ENCODE measurements around the gene OGFOD3.

OGFOD3 gene

DNA sequence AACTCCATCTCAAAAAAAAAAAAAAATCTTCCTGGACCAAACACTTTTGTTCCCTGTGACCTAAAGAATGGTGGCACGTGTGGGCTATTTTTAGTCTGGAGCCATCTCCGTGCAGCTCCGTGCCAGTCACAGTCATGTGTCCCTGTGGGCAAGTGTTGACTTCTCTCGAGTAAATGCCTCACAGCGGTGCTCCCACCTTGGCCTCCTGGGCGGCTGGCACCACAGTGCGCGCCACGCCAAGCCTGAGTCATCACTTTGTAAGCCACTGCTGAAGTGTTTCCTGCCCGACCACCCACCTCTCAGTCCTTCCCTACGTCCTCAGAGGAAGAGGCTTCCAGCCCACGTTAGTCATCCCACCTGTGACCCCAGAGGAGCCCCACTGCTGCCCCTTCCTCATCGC lies 11.1 kb downstream of the OGFOD3 start:
- no peak for DNase-seq

DNA sequence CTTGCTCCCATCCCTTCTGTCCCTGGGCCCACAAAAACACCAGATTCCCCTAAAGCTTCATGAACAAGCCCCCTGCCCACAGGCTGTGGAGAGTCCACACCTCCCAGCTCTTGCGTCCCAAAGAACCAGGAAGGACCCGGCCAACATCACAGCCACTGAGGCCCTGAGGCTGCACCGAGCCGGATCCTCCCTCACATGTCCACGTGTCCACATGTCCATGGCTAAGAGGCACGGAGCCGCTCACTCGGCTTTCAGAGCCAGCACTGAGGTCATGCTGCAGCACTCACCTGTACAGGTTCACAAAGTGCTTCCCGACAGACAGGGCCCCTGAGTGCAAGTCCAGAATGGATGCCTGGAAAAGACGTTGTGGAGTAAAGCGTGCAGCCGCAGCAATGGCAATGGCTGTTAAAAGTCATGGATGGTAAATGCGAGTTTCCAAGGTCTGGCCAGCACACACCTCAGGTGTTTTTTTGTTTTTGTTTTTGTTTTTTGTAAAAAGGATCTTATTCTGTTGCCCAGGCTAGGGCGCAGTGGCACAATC lies 12.2 kb downstream of the OGFOD3 start:
- no peak for DNase-seq

DNA sequence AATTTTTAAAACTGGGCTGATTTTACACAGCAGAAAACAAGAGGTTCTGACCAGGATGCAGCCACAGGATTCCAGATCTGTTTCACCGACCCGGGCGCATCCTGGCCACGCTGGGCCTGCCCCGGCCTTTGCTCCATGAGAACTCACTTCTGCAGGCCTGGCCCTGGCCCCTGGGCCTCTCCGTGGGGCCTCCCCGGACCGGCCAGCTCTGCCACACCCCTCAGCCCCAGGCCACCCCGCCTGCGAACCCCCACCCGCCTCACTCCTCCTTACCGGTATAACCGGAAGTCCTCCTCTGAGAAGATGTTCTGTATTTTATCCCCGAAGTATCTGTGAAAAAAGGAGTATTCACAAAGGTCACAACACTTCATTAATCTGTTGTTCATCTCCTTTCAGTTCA lies 13.3 kb downstream of the OGFOD3 start:
- no peak for DNase-seq

DNA sequence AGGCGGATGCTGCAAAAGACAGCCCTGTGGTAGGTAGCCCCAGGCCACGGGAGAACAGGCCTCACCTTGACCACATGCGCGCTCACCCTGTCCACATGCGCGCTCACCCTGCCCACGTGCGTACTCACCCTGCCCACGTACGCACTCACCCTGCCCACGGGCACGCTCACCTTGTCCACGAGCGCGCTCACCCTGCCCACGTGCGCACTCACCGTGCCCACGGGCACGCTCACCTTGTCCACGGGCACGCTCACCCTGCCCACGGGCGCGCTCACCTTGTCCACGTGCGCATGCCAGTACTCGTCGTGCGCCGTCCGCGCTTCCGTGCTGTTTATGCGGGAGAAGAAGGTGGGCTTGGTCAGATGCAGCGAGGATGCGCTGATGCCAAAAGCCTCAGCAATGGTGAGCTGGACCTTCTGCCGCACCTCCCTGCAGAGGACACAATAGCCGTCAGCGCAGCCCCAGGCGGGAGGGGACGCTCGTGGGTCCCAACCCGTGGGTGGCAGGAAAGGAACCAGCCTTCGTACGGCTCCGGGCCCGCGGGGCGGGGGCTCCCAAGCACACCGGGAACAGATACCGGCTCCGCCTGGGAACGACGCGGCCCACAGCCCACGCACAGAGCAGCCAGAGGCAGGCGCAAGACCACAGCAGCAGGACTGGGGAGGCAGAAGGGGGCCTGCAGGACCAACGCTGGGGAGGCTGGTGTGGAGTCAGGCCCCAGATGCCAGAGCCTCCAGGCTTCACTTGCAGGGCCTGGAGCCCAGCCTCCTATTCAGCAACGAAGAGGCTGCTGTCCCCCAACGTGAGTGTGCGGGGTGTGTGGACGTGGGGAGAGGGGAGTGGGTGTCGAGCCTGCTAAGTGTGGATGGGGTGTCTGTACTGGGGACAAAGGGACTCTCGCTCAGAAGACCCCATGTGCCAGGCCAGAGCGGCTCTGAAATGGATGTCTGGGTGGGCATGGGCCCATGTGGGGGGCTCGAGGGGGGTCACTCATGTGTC lies 14.4 kb downstream of the OGFOD3 start:
- DNase-seq = no peak

DNA sequence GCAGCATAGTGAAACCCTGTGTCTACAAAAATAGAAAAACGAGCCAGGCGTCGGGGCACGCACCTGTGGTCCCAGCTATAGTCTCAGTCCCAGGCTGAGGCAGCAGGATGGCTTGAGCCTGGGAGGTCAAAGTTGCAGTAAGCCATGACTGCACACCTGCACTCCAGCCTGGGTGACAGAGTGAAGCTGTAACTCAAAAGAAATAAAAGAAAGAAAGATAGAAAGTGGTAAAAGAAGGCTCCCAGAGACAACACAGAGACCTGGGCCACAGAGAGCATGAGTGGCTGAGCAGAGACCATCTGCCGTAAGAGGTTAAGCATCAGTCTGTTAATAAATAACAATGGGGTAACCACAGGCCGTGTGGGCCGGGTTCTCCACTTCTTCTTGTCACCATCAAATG lies 15.5 kb downstream of the OGFOD3 start:
- DNase-seq = no peak

DNA sequence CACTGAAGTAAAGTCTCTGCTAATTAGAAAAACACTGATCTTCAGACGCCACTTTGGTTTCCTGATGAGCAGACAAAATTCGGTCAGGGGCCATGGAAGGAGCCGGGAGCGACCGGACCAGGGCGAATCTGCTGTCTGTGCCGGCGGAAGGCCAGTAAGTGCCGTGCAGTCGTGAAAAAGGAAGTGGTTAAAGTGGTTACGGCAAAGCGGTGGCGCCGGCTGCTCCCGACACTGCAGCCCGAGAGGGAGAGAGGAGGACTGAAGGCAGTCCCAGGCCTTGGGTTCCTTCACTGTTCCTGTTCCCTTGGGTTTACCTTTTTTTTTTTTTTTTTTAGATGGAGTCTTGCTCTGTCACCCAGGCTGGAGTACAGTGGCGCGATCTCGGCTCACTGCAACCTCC lies 17.6 kb downstream of the OGFOD3 start:
- DNase-seq = peak in 7 of 51 donors; percentile 5 to 21 (median 14)

DNA sequence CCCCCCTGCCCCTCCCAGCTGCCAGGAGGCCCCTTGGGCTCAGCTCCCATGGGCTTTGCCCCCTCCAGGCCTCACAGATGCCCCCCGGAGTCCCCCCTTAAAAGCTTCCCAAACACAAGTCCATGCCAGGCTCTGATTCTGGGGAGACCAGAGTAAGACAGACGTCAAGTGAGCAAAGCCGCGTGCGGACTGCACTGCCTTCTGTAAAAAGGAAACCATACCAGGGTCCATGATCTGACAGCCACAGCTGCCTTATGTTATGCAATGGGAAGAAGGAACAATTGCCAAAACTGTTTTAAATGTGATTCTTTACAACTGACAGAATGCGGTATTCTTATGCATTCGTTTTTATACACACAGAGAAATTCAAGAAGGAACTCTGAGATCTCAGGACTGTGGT lies 18.2 kb downstream of the OGFOD3 start:
- DNase-seq = no peak

DNA sequence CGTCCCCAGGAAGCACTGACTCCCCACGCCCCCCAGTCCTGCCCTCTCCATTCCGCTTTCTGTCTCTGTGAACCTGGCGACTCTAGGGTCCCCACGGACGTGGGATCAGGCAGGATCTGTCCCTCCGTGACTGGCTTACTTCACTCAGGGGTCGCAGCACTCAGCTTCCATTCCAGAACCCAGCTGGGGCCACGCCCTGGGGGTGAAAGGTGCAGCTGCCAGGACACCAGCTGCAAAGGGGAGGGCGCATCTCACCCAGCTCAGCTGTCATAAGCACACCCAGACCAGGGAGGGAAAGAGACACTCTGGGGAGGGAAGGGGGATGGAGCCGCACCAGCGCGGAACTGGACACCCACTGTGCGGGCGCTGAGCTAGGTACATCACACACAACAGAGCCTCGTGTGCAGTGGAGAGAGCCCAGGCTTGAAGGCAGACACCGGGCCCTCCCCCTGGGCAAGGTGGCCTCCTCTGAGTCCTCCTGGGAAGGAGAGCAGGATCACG lies 18.7 kb downstream of the OGFOD3 start:
- no peak for DNase-seq

DNA sequence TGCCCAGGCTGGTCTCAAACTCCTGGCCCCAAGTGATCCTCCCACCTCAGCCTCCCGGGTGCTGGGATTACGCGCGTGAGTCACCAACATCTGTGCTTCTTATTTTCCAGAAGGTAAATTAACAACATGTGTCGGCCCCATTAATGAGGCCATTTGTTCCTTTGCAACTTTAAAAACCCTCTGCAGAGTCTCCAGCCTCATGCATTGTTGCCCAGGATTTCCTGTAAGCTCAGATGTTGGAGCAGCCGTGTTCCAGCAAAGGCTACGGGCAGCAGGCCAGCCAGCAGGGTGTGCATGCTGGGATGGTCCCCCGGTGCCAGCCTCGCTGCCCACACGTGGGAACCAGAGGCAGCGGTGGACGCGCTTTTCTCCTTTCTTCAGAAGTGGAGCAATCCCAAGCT lies 19.3 kb downstream of the OGFOD3 start:
- peak in 34 of 51 donors; percentile 4 to 65 (median 32) for DNase-seq

DNA sequence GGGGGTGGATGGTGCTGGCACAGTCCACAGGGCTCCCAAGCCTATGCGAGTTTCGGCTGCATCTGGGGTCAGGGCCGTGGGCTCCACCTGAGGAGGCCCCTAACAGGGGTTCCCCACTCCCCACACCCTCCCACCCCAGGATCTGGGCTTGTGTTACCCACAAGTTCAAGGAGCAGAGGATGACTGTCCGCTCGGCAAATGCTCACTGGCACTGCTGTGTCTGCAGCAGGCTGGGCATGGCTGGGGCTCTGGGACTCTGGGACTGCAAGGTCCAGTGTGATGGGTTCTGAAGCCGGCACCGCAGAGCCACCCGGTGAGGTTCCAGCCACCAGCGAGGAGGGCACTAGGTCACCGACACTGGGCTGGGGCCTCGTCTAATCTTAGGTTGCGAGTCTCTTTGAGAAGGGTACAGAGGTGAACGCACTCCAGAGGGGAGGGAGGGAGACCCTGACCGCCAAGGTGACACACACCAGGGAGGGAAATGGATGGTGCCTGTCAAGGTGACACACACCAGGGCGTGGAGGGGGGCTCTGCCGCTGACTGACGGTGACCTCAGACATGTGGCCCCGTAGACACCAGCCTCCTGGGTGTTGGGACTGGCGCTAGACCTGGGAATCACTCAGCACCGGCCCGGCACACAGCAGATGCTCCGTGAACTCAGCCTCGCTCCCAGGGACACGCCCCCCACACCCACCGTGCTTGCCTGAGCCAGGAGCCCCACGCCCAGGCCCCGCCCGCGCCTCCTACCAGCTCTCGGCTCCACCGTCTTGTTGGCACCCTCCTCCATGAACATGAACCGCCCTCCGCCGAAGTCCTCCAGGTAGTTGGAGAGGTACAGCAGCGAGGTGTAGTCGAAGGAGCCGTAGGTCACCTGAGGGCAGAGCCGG lies 20.7 kb downstream of the OGFOD3 start:
- no peak for DNase-seq

DNA sequence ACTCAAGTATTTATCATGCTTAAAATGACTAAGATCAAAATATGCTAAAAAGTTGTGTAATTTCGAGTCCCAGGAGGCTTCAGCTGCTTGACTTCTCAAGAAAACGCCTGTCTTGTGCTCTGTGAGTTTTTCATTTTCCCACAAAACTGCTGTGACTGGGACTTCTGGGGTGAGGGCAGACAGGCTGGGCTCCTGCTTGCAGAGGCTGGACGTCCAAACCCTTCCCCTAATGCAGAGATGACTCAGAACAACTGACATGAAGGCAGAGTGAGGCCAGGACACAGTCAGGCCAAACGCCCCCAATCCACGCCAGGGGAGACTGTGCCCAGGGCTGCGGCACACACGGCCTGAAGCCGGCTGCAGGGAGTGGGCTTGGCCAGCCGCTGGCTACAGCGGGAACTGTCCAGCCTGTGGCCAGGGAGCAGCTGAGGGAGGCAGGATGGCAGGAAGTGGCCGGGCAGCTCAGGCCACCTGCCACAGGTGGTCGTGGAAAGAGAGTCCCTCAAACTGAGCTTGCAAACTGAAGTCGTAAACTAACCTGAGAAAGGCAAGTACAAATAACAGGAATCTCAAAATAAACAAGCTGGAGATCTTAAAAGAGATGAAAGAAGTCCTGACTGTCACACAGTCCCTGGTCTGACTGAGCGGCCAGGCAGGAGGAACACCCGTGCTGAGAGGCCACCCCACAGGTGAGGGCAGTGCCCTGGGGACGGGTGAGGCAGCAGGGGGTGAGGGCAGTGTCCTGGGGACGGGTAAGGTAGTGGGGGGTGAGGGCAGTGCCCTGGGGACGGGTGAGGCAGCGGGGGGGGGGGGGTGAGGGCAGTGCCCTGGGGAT lies 21.6 kb downstream of the OGFOD3 start:
- DNase-seq = no peak

DNA sequence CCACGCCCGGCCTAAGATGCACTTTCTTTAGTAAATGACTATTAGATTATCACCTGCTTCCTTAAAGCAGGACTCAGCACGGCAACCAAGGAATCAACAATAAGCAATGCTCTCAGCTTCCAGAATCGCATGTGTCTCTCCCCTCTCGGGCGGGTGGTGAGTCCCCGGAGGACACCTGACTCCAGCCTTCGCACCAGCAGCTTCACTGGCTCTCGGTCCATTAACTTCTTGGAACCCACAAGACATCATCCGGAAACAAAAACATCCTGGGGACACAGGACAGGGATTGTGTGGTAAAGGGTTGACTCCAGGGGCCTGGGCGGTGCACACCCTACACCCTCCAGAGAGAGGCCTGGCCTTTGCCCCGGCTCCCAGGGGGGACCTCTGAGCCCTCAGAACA lies 24.1 kb downstream of the OGFOD3 start:
- no peak for DNase-seq

DNA sequence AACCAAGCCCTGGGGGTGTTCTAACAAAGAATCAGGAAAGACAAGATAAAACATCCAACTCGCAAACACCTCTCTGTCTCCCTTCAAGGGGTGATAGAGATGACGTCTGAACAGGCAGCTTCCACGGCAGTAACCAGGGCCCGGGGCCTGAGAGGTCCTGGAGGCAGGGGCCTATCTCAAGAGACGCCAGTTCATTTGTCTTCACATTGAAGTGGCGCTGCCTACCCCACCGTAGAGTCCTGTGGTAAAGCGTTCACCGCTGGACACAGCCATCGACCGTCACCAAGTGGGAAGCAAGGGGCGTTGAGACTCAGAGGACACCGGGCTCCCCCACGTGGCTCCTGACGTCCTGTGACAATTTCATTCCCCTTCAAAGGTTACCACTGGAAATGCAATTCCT lies 25.4 kb downstream of the OGFOD3 start:
- DNase-seq = no peak

DNA sequence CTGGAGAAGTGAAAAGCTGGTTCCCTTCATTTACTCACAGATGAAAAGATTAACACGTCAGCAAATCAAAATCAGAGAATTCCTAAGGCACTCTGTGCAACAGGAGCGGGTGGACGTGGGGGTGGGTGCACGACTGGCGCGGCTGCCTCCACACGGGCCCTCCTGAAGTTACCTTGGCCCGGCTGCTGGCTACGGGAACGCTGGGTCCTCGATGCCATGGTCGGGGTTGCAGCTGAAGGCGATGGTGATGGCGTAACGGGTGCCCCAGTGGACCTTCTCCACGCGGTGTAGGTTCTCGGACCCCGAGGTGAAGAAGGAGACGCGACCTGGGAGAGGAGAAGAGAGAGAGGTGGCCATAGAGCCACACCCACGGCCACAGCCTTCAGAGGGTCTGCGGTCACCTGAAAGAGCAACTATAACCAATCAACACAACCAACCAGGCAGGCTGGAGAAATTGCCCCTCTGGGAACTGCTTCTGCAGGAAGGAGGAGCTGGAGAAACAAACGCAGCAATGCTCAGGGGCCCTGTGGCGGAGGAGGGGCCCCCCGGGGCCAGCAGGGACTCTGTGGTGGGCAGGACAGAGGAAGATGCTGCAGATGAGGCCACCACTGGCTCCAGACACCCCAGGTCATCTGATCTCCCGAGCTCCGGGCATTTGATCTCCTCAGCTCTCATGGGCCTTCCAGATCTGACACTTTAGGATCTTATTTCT lies 26.0 kb downstream of the OGFOD3 start:
- DNase-seq = no peak

DNA sequence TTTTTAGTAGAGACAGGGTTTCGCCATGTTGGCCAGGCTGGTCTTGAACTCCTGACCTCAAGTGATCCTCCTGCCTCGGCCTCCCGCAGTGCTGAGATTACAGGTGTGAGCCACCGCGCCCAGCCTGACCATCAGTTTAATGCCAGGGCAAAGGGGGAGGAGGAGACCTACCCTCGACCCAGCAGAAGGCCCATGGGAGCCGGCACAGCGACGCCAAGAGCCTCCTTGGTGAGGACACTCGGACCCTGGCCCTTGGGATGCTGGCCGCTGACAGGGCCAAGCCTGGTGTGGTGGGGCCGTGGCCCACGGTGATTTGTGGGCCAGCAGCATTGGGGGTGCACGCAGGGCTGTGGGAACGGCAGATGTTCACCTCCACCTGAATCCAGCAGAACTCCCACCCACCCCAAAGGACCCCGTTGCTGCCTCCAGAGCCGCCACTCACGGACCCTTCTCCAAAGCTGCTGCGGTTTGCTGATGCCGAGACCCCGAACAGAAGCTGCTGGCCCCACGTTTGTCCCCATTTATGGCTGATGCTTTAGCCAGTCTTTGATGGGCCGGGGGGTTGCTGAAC lies 26.8 kb downstream of the OGFOD3 start:
- no peak for DNase-seq

DNA sequence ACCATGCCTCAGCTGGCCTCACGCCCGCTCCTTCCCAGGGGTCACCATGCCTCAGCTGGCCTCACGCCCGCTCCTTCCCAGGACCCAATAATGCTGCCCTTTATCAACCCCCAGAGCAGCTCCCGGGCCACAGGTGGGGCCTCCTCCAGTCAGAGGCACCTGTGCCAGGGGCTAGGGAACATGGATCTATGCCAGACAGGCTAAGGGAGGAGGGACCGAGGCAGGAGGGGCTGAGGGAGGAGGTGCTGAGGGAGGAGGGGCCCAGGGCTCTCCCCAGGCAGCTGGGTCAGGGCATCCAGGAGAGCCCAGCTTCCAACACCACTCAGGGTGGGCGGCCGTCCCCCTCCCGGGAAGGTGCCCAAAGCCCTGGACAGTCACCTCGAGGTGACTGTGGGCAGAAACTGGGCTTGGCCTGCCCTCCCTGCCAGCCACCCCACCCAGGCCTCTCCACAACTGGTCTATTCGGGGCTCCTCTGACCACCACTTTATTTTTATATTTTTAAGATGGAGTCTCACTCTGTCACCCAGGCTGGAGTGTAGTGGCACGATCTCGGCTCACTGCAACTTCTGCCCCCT lies 27.4 kb downstream of the OGFOD3 start:
- no peak for DNase-seq

DNA sequence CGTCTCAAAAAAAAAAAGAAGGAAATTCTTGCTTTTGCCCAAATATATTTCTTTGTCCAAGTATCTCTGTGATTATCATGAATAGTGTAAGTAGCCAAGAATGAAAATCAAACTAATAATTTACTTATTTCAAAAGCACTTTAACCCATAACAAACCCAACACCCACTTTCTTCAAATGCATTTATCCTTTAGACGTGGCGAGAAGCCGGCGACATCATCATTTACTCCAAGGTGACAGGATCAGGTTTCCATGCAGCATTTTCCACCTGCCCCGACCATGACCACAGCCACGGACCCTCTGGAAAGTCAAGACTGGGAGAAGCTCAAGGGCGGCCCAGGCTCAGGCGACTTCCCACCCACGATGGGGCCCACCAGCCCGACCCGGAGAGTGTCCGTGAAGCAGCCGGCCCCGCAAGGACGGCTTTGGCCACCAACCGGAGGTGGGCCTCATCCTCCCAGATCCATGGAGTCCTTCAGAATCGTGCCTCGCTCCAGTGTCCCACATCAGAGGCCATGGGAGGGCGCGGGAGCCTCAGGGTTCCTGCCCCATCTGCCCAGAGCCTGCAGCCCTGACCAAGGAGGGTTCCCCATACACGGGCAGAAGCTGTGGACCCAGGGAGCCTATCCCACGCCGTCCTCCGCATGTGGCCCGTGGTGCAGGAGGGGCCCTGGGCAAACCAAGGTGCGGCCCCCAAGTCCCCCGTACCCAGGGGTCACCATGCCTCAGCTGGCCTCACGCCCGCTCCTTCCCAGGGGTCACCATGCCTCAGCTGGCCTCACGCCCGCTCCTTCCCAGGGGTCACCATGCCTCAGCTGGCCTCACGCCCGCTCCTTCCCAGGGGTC lies 28.1 kb downstream of the OGFOD3 start:
- no peak for DNase-seq

DNA sequence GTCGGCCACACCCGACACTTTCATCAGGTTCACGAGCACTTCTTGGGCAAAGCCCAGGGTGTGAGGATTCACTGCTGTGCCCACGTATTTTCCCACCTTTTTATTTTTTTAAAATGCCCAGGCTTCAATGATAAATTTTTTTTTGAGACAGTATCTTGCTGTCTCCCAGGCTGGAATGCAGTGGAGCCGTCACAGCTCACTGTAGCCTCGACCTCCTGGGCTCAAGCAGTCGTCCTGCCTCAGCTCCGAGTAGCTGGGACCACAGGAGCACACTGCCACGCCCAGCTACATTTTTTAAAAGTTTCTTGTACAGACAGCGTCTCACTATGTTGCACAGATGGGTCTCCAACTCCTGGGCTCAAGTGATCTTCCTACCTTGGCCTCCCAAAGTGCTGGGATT lies 29.0 kb downstream of the OGFOD3 start:
- no peak for DNase-seq

DNA sequence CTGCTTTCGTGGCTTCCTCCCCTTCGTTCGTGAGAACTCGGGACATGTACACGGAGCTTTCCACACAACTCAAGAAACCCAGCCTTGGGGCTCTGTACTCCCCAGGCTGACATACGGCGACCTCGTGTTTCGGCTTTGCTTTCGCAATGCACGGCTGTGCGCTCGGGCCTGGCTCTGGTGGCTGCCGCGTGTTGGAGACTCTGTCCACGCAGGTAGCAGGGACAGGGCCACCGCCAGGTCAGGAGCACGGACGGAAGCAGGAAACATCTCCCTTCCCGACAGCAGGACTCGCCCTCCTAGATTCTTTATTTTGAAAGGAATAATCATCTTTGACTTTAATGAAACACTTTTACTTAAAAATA lies 29.5 kb downstream of the OGFOD3 start:
- no peak for DNase-seq
